HG03095 (cell line): ENCODE measurements around the gene CABP1.

ENCODE experiments used
- ATAC-seq: cut with Tn5 transposase; IDR thresholded peaks from one replicate; pipeline ENCODE4 v1.9.1; 2021; ENCODE audit warnings: moderate library complexity; ENCODE audit not compliant: unreplicated experiment

Gene CABP1

GRCh38 chr12:120690083-120690450 lies 49.6 kb downstream of the CABP1 start:
- ATAC-seq: no peak

DNA sequence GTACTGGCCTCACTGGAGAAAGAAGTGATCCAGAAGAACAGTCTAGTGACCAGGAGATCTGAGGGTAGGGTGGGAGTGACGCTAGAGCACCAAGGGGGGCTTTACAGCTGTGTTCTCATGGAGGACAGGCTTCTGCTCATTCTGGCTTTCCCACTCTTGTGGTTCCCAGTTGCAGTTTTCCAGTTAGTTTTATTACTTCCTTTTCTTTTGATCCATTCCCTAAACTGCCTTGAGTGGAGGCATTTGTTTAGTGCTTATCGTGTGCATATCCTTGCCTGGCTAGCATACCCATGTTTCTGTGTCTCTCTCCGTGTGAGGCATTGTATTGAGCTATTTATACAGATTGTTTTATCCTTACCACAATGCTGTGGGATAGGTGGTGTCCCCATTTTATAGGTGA lies 50.6 kb downstream of the CABP1 start:
- no peak for ATAC-seq

- ATAC-seq: no peak
Measured at GRCh38 chr12:120692524-120693033, 52.2 kb downstream of the CABP1 start.

DNA sequence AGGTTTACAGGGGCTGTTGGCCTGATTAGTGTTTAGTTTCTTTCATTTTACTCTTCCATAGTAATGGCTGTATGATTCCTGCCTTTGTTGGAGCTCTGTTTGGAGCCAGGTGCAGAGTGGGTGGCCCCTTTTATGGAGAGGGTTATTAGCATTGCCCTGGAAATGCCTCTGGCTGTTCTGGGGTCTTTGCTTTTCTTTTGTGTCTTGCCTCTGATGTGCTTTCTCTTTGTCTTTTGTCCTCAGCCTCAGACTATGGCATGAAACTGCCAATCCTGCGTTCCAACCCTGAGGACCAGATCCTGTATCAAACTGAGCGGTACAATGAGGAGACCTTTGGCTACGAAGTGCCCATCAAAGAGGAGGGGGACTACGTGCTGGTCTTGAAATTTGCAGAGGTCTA lies 53.4 kb downstream of the CABP1 start:
- no peak for ATAC-seq

DNA sequence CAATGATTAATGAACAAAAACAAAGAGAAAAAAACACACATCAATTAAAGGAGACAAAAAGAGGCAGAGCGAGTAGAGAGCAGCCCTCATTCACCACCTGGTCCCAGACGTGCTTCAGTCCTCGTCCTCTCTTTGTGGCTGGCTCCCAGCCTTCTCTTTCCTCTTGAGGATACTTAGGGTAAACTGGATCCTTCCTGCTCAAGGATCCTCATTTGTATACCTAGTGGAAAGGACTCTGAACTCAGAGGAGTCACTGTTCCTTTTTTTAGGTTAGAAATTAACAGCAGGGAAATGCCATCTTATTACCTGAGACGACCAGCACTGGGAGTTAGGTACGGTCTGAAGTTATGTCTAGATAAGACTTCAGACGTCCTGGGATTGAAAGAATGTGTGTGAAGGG lies 56.2 kb downstream of the CABP1 start:
- no peak for ATAC-seq

DNA sequence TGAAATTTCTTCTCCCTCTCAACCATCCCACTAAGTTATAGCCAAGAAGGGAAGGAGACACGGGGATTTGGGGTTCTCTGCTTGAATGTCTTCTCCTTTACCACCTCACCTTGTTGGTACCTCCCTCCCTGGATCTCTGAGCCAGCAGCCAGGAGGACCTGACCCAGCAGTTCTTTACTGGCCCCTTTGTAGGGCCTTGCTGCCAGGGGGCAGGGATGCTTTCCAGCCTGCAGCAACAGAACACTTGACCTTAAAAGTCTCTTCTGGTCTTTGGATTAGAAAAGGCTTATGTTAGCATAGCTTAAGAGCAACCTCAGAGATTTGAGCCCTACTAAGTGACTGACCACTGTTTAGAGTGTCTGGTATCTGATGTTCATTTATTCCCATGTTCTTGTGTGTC lies 56.9 kb downstream of the CABP1 start:
- ATAC-seq: no peak

- ATAC-seq: no peak
Measured at GRCh38 chr12:120698665-120699064, 58.2 kb downstream of the CABP1 start.

GRCh38 chr12:120699553-120699952 lies 59.1 kb downstream of the CABP1 start:
- no peak for ATAC-seq

- no peak for ATAC-seq
Measured at GRCh38 chr12:120700886-120701285, 60.5 kb downstream of the CABP1 start.

DNA sequence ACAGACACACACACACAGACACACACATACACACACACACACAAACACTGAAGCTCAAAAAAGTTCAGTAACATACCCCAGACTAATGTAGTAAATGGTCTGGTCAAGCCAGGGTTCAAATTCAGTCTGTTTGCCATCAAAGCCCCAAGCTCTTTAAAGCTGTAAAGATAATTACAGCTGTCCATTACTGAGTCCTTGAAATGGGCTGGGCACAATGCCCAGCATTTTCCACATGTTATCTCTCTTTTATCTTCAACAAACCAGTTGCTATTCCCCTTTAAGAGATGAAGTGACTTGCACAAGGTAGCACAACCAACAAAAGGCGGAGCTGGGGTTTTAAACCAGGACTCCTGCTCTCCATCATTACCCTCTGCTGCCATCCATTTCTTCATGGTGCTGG lies 62.2 kb downstream of the CABP1 start:
- no peak for ATAC-seq

- no peak for ATAC-seq
Measured at GRCh38 chr12:120703311-120703942, 63.0 kb downstream of the CABP1 start.

GRCh38 chr12:120705618-120706017 lies 65.2 kb downstream of the CABP1 start:
- ATAC-seq: no peak

DNA sequence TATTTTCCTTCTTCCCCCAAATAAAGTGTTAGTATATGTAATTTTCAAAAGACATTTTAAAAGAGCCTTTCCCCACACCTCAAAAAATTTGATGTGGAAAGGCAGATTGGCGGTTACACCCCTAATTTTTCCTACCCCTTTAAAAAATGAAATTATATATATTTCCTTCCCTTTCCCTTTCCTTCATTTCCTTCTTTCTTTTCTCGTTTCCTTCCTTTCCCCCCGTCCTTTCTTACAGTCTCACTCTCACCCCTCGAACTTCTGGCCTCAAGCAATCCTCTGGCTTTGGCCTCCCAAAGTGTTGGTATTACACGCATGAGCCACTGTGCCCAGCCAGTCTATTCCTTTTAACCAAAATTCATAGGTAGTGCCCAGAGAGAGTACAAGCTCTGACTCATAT lies 65.6 kb downstream of the CABP1 start:
- no peak for ATAC-seq

DNA sequence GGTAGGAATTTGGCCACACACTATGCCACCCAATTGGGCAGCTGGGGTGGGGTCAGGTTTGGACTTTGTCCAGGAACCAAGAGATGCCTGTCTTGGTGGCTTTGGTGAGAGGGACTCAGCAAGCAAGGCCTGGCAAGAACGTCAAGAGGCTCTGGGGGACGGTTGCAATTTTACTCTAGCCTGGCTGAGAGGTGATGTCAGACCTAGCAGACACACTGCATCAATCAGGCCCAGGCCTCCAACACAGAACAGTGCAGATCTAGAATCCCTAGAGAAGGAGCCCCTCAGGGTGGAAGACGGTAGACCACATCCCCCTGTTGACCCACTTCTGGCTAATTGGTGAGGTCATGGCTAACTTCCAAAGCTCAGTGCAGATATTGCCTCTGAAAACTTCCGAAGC lies 68.2 kb downstream of the CABP1 start:
- ATAC-seq: no peak

DNA sequence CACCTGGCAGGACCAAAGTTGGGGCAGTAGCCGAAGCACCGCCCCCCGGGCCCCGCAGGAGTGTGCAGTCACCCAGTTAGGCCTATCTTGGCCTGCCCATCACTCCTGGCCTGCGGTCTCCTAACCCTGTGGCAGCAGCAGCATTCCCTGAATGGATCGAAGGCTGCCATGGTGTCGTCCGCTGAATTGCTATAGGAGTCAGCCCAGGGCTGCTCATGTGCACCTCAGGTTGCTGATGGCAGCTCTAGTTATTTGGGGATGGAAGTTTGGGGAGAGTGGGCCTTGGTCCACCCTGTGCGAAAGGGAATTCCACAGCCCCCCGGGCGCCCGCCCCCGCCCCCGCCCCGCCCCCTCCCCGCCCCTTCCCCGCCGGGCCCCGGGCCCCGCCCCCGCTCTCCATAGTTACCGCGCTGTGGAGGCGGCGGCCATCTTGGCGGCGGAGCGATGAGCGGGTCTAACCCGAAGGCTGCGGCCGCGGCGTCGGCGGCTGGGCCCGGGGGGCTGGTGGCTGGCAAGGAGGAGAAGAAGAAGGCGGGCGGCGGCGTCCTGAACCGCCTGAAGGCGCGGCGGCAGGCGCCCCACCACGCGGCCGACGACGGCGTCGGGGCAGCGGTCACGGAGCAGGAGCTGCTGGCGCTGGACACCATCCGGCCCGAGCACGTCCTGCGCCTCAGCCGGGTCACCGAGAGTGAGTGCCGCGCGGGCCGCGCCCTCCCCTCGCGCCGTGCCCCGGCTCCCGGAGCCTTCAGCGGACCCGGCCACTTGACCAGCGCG lies 69.8 kb downstream of the CABP1 start, which contains the start of gene UNC119B:
Gene UNC119B (plus strand): TSS at position 428 of the 774 bp plus-strand sequence. CDS start 17 bp downstream, at position 445.
- ATAC-seq: peak; percentile 70

- peak; percentile 36 for ATAC-seq
Measured at GRCh38 chr12:120710805-120711296, 70.4 kb downstream of the CABP1 start.

- no peak for ATAC-seq
Measured at GRCh38 chr12:120711411-120711810, 71.0 kb downstream of the CABP1 start.

DNA sequence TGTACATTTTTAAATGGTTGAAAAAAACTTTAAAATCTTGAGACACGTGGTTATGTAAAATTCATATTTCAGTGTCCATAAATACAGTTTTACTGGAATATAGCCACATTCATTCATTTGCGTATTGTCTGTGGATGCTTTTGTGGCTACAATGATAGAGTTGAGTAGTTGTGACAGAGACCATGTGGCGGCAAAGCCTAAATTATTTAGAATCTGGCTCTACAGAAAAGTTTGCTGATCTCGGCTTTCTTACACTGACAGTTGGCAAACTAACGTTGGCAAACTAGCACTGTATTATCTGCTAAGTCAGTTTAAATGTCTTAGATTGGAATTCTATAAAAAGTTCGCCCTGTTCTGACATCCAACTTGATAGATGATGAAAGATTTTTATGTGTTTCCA lies 72.2 kb downstream of the CABP1 start:
- ATAC-seq: no peak

DNA sequence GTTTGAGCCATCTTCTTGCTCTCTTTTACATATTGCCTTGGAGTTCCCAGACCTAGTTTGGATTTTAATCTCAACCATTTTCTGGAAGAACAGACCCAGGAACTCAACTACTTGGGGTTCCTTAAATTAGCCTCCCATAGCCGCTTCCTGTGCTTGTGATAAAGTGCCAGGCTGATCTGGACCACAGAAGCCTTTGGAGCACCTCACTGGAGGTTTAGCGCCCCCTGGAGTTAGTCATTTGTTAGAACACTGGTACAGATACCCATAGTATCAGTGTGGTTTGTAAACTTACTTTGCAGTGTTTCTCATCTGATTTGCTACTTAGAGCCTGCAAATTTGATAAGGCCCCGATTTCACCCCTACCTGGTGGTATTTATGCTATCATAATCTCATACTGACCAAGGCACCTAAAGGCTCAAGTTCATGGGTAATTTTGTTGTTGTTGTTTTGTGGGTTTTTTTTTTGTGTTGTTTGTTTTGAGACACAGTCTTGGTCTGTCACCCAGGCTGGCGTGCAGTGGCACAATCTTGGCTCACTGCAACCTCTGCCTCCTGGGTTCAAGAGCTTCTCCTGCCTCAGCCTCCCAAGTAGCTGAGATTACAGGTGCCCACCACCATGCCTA lies 73.5 kb downstream of the CABP1 start:
- ATAC-seq: no peak
